H1 (cell line): ENCODE results near the gene NOVA1. TPM values are rescaled to one million over a fixed set of nuclear protein-coding genes. Genes with fewer than 3 reads are reported as not detected.

ENCODE experiments used
- FOSL1 ChIP-seq: IDR thresholded peaks from 2 replicates; pipeline ENCODE4 v1.6.1; 2011; ENCODE audit warnings: mild to moderate bottlenecking, low read depth, low read length, moderate library complexity; ENCODE audit not compliant: insufficient read depth
- SAP30 ChIP-seq: fragments of 300-600 bp; sonication (generic); IDR thresholded peaks from 2 replicates; pipeline ENCODE4 v1.7.1; 2012; ENCODE audit warnings: low read length, moderate library complexity, mild to moderate bottlenecking, inconsistent platforms; ENCODE audit not compliant: insufficient read depth, insufficient replicate concordance
- SIN3A ChIP-seq, 2 experiments: IDR thresholded peaks in 1 of 2; conservative IDR thresholded peaks in 1 of 2; 2 replicates each; pipeline ENCODE4 v1.6.1; 2011 to 2012; ENCODE audit warnings: low read length in 2 of 2, improper control_type of control experiment in 1 of 2, low read depth in 1 of 2, mild to moderate bottlenecking in 1 of 2
- TEAD4 ChIP-seq: IDR thresholded peaks from 2 replicates; pipeline ENCODE4 v1.6.1; 2012; ENCODE audit warnings: low read depth, low read length, inconsistent platforms, mixed read lengths
- polyA plus RNA-seq, 7 experiments: library from polyadenylated mRNA; depleted of rRNA in 3 of 7; stranded (reverse) in 5 of 7; unstranded in 2 of 7; fragments of >200 nt in 5 of 7; fragments of 200-250 nt in 2 of 7; gene quantifications; 1 replicate in 5 of 7; 2 replicates in 1 of 7; 4 replicates in 1 of 7; pipeline versions ENCODE4 v1.2.1 to v1.2.3, GENCODE V29; 2011 to 2013; ENCODE audit warnings: missing spikeins in 2 of 7, mixed read lengths in 2 of 7
- total RNA-seq: library from RNA; stranded (reverse); fragmentation: NEBNext Ultra II Directional; extraction: Animal tissue kit (Norgen Biotek cat#: 25700); gene quantifications from 2 replicates; pipeline ENCODE4 v1.2.1, GENCODE V29; 2021

NOVA1 gene
- total and polyA plus RNA-seq, 2 of the 8 experiments (the other 6 are each of a cell fraction or from before 2014, with no cell fraction given), result 6.8 to 12.7 TPM

- TF ChIP-seq FOSL1 (no peak), SIN3A (conservative IDR thresholded peaks at IDR 0.05 in 1 of 2, IDR thresholded peaks at IDR 0.05 in 1 of 2; ENCODE audit: low read depth in 1 of 2, low read length in 2 of 2) (no peak), TEAD4 (no peak), SAP30 (no peak)
Measured at GRCh38 chr14:26538176-26538575, 59.7 kb downstream of the NOVA1 start (continued).
